Tibial nerve (tissue), 4 donors: Measurements from ENCODE around the gene FAM50B. TPM values are rescaled to one million over a fixed set of nuclear protein-coding genes. Genes with fewer than 3 reads are reported as not detected.

Experiments
- DNase-seq, 2 donors: peaks; one replicate each; pipeline ENCODE4 v3.0.0-alpha.2; 2019; ENCODE audit warnings: low spot score in 2 of 2
- H3K27ac ChIP-seq, 4 donors: fragments of 200-600 bp; sonication (generic) in 3 of 4; one replicate each; pipeline ENCODE4 v1.5.1; 2017 to 2019; ENCODE audit warnings: mild to moderate bottlenecking in 1 of 4
- H3K27me3 ChIP-seq, 2 donors: fragments of 200-600 bp; sonication (generic) in 1 of 2; one replicate each; pipeline versions ENCODE4 v1.5.1 to v1.6.0; 2017 to 2019
- H3K36me3 ChIP-seq, 3 donors: fragments of 200-600 bp; sonication (generic); one replicate each; pipeline ENCODE4 v1.5.1; 2018 to 2019
- H3K4me1 ChIP-seq, 4 donors: fragments of 200-600 bp; sonication (generic) in 3 of 4; one replicate each; pipeline ENCODE4 v1.5.1; 2017 to 2019
- H3K4me3 ChIP-seq, 4 donors: fragments of 200-600 bp; sonication (generic) in 3 of 4; one replicate each; pipeline ENCODE4 v1.5.1; 2017 to 2019; ENCODE audit warnings: mild to moderate bottlenecking in 1 of 4, moderate library complexity in 1 of 4
- H3K9me3 ChIP-seq, 4 donors: fragments of 200-600 bp; sonication (generic) in 3 of 4; one replicate each; pipeline ENCODE4 v1.5.1; 2017 to 2019
- EP300 ChIP-seq, 2 donors: sonication (generic); formaldehyde crosslinking; IDR thresholded peaks; one replicate each; pipeline ENCODE4 v1.6.1; 2017; ENCODE audit warnings: antibody characterized with exemption in 2 of 2, mild to moderate bottlenecking in 1 of 2
- POLR2A ChIP-seq, 2 donors: fragments of 450-650 bp; IDR thresholded peaks; one replicate each; pipeline ENCODE4 v1.6.1; 2017; ENCODE audit warnings: antibody characterized with exemption in 2 of 2, mild to moderate bottlenecking in 2 of 2, moderate library complexity in 2 of 2
- WGBS, 2 donors: methylation state at CpG; one replicate each; pipeline ENCODE4 v1.1.5; 2018; 5-methylcytosine and 5-hydroxymethylcytosine counted together
- total RNA-seq, 4 donors: library from RNA; depleted of rRNA; stranded (reverse); fragments of >200 nt; gene quantifications; one replicate each; pipeline ENCODE4 v1.1.0, GENCODE V29; 2016
- TF ChIP-seq, protein P1 (sequence below), 5 experiments: fragments of 200-600 bp in 3 of 5; fragments of 450-650 bp in 2 of 5; sonication (generic) in 3 of 5; IDR thresholded peaks; one replicate each; pipeline ENCODE4 v1.5.1; 2016 to 2019; ENCODE audit warnings: antibody characterized with exemption in 5 of 5, mild to moderate bottlenecking in 3 of 5, moderate library complexity in 2 of 5

Gene FAM50B
- total RNA-seq, 4 donors from 2014 or later = 6.9 to 23.5 (median 16.1) TPM

GRCh38 chr6:3809515-3809891, 39.7 kb upstream of the FAM50B start:
- Histone ChIP-seq H3K27me3 (no peaks in the 10 kb centered on the region), H3K9me3 (no peaks in the 10 kb centered on the region), H3K36me3 (no peaks in the 10 kb centered on the region), H3K4me1 (peaks cover 0 to 28% (median 14%) of the 10 kb centered on the region in 4 donors), H3K27ac (peak overlapping the region in 1 of 4 donors; percentile 61), H3K4me3 (no peak overlapping the region)
- no peak for DNase-seq
- no peak for TF ChIP-seq POLR2A (IDR thresholded peaks at IDR 0.05)
- TF ChIP-seq, protein P1, sequence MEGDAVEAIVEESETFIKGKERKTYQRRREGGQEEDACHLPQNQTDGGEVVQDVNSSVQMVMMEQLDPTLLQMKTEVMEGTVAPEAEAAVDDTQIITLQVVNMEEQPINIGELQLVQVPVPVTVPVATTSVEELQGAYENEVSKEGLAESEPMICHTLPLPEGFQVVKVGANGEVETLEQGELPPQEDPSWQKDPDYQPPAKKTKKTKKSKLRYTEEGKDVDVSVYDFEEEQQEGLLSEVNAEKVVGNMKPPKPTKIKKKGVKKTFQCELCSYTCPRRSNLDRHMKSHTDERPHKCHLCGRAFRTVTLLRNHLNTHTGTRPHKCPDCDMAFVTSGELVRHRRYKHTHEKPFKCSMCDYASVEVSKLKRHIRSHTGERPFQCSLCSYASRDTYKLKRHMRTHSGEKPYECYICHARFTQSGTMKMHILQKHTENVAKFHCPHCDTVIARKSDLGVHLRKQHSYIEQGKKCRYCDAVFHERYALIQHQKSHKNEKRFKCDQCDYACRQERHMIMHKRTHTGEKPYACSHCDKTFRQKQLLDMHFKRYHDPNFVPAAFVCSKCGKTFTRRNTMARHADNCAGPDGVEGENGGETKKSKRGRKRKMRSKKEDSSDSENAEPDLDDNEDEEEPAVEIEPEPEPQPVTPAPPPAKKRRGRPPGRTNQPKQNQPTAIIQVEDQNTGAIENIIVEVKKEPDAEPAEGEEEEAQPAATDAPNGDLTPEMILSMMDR (IDR thresholded peaks at IDR 0.05) = no peak
- TF ChIP-seq EP300 (IDR thresholded peaks at IDR 0.05) = no peak
- 93 to 100% methylated on average over 1 of the region's 1 CpG for WGBS, 2 donors

DNA sequence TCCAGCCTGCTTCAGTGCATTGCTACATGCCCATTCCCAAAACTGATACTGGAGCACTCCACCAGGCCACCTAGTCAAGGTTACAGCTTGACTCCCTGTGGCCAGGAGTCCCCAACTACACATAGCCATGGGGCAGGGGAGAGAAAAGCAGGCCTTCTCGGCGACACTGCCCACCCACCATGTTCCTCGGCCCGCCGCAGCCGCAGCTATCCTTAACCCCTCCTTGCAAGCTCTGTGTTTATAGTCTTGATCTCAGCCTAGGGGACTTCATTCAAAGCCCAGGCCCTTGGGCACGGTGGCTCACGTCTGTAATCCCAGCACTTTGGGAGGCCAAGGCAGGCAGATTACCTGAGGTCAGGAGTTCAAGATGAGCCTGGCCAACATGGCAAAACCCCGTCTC, 39.2 kb upstream of the FAM50B start:
- WGBS, 2 donors = 92 to 99% methylated on average over 9 of the region's 9 CpGs
- Histone ChIP-seq H3K27ac (no peak overlapping the region), H3K36me3 (no peaks in the 10 kb centered on the region)

DNA sequence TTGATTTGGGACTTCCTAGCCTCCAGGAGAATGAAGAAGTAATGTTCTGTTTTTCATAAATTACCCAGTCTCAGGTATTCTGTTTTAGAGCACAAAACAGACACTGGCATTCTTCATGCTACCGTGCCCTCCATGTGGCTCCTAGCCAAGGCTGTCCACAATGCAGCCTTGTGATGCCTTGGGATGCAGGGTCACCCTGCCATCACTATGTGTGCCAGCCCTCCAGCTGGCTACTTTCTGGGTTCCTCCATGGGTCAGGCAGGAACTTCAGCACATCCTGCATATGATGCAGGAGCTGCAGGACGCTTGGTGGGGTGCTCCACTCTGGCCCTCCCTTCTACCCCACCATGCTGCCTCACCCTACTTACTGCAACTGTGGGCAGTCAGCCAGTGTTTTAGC, 38.0 kb upstream of the FAM50B start:
- Histone ChIP-seq H3K4me1 (peaks cover 0 to 28% (median 14%) of the 10 kb centered on the region in 4 donors), H3K9me3 (no peaks in the 10 kb centered on the region), H3K36me3 (no peaks in the 10 kb centered on the region), H3K4me3 (no peak overlapping the region), H3K27me3 (no peaks in the 10 kb centered on the region), H3K27ac (no peak overlapping the region)
- WGBS, 2 donors = 46 to 54% methylated on average over 2 of the region's 2 CpGs
- DNase-seq = no peak
- TF ChIP-seq EP300 (IDR thresholded peaks at IDR 0.05) (no peak), POLR2A (IDR thresholded peaks at IDR 0.05) (no peak)
- TF ChIP-seq, protein P1 (IDR thresholded peaks at IDR 0.05) = no peak

More for the DNA sequence above, 39.2 kb upstream of the FAM50B start:
- peaks cover 0 to 28% (median 14%) of the 10 kb centered on the region in 4 donors for H3K4me1 ChIP-seq
- H3K9me3 ChIP-seq = no peaks in the 10 kb centered on the region
- DNase-seq = no peak
- H3K4me3 ChIP-seq = no peak overlapping the region
- TF ChIP-seq, protein P1 (IDR thresholded peaks at IDR 0.05) = no peak
- TF ChIP-seq POLR2A (IDR thresholded peaks at IDR 0.05) (no peak), EP300 (IDR thresholded peaks at IDR 0.05) (no peak)
- H3K27me3 ChIP-seq = no peaks in the 10 kb centered on the region

- Histone ChIP-seq H3K27ac (no peak overlapping the region), H3K4me1 (peaks cover 0 to 28% (median 14%) of the 10 kb centered on the region in 4 donors), H3K36me3 (no peaks in the 10 kb centered on the region), H3K27me3 (no peaks in the 10 kb centered on the region), H3K9me3 (no peaks in the 10 kb centered on the region), H3K4me3 (no peak overlapping the region)
- no peak for DNase-seq
- 78% methylated on average over 3 of the region's 3 CpGs for WGBS, 2 donors
- TF ChIP-seq EP300 (IDR thresholded peaks at IDR 0.05) (no peak), POLR2A (IDR thresholded peaks at IDR 0.05) (no peak)
- TF ChIP-seq, protein P1 (IDR thresholded peaks at IDR 0.05) = no peak
These were observed 36.6 kb upstream of the FAM50B start for GRCh38 chr6:3812596-3812995.

- WGBS, 2 donors = 67 to 68% methylated on average over 13 of the region's 13 CpGs
- H3K4me3 ChIP-seq = no peak overlapping the region
- H3K27ac ChIP-seq = no peak overlapping the region
- H3K9me3 ChIP-seq = no peaks in the 10 kb centered on the region
- no peaks in the 10 kb centered on the region for H3K27me3 ChIP-seq
- H3K4me1 ChIP-seq = peaks cover 0 to 22% (median 11%) of the 10 kb centered on the region in 4 donors
- TF ChIP-seq EP300 (IDR thresholded peaks at IDR 0.05) = peak in 1 of 2 donors; percentile 19
- no peak for TF ChIP-seq POLR2A (IDR thresholded peaks at IDR 0.05)
- TF ChIP-seq, protein P1 (IDR thresholded peaks at IDR 0.05) = no peak
- H3K36me3 ChIP-seq = no peaks in the 10 kb centered on the region
- no peak for DNase-seq
These were observed 35.9 kb upstream of the FAM50B start for GRCh38 chr6:3813150-3813780.
